IMR-90 (cell line): ENCODE results near the gene NSD2. TPM values are rescaled to one million over a fixed set of nuclear protein-coding genes. Genes with fewer than 3 reads are reported as not detected.
A peak's percentile ranks its signal among the peaks of the same experiment; 100 is the strongest.

Experiments
- ATAC-seq: fragments of 200-7000 bp; cut with Tn5 transposase; 2 replicates; pipeline ENCODE4 v1.9.1; 2020; ENCODE audit warnings: low read depth, mild to moderate bottlenecking, moderate library complexity
- BruUV-seq: library from RNA; stranded (reverse); fragments of 400-500 nt; replicated peaks from 2 replicates; lab custom pipeline; 2021; lab: Mats Ljungman, UMichigan
- CTCF ChIA-PET: fragments of 300-600 bp; formaldehyde crosslinking; extraction: SDS; loops from one replicate; lab custom pipeline; 2021; ENCODE audit warnings: antibody characterized with exemption; lab: Yijun Ruan, JAX
- POLR2A ChIA-PET: fragments of 300-600 bp; sonication (Branson Sonifier 250); formaldehyde crosslinking; loops from one replicate; lab custom pipeline; 2022; ENCODE audit warnings: antibody characterized with exemption; ENCODE audit not compliant: unreplicated experiment; lab: Charles Lee
- DNase-seq: peaks from one replicate; pipeline ENCODE4 v3.0.0; 2013
- H2AFZ ChIP-seq: replicated peaks from 2 replicates; pipeline ENCODE3; 2013; ENCODE audit warnings: low read length, mild to moderate bottlenecking; ENCODE audit not compliant: poor library complexity
- H2AK5ac ChIP-seq: 2 replicates; pipeline ENCODE4 v1.6.1; 2013; ENCODE audit warnings: low read depth, low read length, inconsistent platforms
- H2AK9ac ChIP-seq: replicated peaks from 2 replicates; pipeline ENCODE3; 2013; ENCODE audit warnings: mild to moderate bottlenecking, low read depth, low read length, moderate library complexity; ENCODE audit not compliant: poor library complexity
- H2BK120ac ChIP-seq: 2 replicates; pipeline ENCODE4 v1.6.1; 2013; ENCODE audit warnings: low read depth, low read length, inconsistent platforms
- H2BK15ac ChIP-seq: 3 replicates; pipeline ENCODE4 v1.6.1; 2013; ENCODE audit warnings: low read depth, low read length, inconsistent platforms
- H2BK20ac ChIP-seq: 2 replicates; pipeline ENCODE4 v1.6.1; 2013; ENCODE audit warnings: low read depth, mild to moderate bottlenecking, inconsistent platforms, low read length, moderate library complexity
- H2BK5ac ChIP-seq: 2 replicates; pipeline ENCODE4 v1.6.1; 2013; ENCODE audit warnings: mild to moderate bottlenecking, low read depth, low read length, inconsistent platforms; ENCODE audit not compliant: poor library complexity, severe bottlenecking
- H3K14ac ChIP-seq: replicated peaks from 2 replicates; pipeline ENCODE4 v1.6.1; 2013; ENCODE audit warnings: low read depth, low read length, inconsistent platforms
- H3K18ac ChIP-seq: 2 replicates; pipeline ENCODE4 v1.6.1; 2013; ENCODE audit warnings: low read depth, low read length, control low read depth
- H3K23ac ChIP-seq: 2 replicates; pipeline ENCODE4 v1.6.1; 2013; ENCODE audit warnings: low read depth, low read length, inconsistent platforms
- H3K27ac ChIP-seq: 2 replicates; pipeline ENCODE4 v1.5.1; 2013; ENCODE audit warnings: mild to moderate bottlenecking, control low read depth, low read length; ENCODE audit not compliant: insufficient read depth
- H3K27me3 ChIP-seq: 2 replicates; pipeline ENCODE4 v1.6.1; 2013; ENCODE audit warnings: low read length; ENCODE audit not compliant: control insufficient read depth, insufficient read depth
- H3K36me3 ChIP-seq: 2 replicates; pipeline ENCODE4 v1.6.1; 2013; ENCODE audit warnings: low read length, mixed read lengths; ENCODE audit not compliant: control insufficient read depth, insufficient read depth
- H3K4ac ChIP-seq: 2 replicates; pipeline ENCODE4 v1.6.1; 2013; ENCODE audit warnings: low read depth, low read length, inconsistent platforms
- H3K4me1 ChIP-seq: 2 replicates; pipeline ENCODE4 v1.6.1; 2013; ENCODE audit warnings: low read length, mixed read lengths; ENCODE audit not compliant: control insufficient read depth, insufficient read depth
- H3K4me2 ChIP-seq: 2 replicates; pipeline ENCODE4 v1.6.1; 2013; ENCODE audit warnings: low read depth, mild to moderate bottlenecking, control low read depth, low read length, moderate library complexity
- H3K4me3 ChIP-seq: 2 replicates; pipeline ENCODE4 v1.5.1; 2013; ENCODE audit warnings: low read depth, mild to moderate bottlenecking, control low read depth, low read length, moderate library complexity; ENCODE audit not compliant: insufficient read depth
- H3K56ac ChIP-seq: 2 replicates; pipeline ENCODE4 v1.6.1; 2013; ENCODE audit warnings: low read length, inconsistent platforms; ENCODE audit not compliant: insufficient read depth; ENCODE audit errors: extremely low read depth
- H3K79me1 ChIP-seq, 2 experiments: 2 replicates each; pipeline ENCODE4 v1.6.1; 2013; ENCODE audit warnings: low read length in 2 of 2, inconsistent platforms in 1 of 2, low read depth in 1 of 2
- H3K9ac ChIP-seq: 2 replicates; pipeline ENCODE4 v1.6.1; 2013; ENCODE audit warnings: low read depth, low read length, control low read depth
- H3K9me1 ChIP-seq: 2 replicates; pipeline ENCODE4 v1.6.1; 2013; ENCODE audit warnings: low read length, inconsistent platforms; ENCODE audit not compliant: insufficient read depth
- H3K9me3 ChIP-seq: 2 replicates; pipeline ENCODE4 v1.6.1; 2013; ENCODE audit warnings: low read length; ENCODE audit not compliant: control insufficient read depth, insufficient read depth
- H4K20me1 ChIP-seq: 2 replicates; pipeline ENCODE4 v1.6.1; 2013; ENCODE audit warnings: low read length, inconsistent platforms; ENCODE audit not compliant: insufficient read depth
- H4K5ac ChIP-seq: 2 replicates; pipeline ENCODE4 v1.6.1; 2013; ENCODE audit warnings: mild to moderate bottlenecking, low read depth, low read length, control low read depth
- H4K8ac ChIP-seq, 2 experiments: 2 replicates each; pipeline ENCODE4 v1.6.1; 2013; ENCODE audit warnings: low read depth in 2 of 2, low read length in 2 of 2, control low read depth in 1 of 2, inconsistent platforms in 1 of 2
- H4K91ac ChIP-seq: 2 replicates; pipeline ENCODE4 v1.6.1; 2013; ENCODE audit warnings: low read depth, low read length, inconsistent platforms; ENCODE audit not compliant: insufficient read depth
- BHLHE40 ChIP-seq: fragments of 150-350 bp; IDR thresholded peaks from 2 replicates; pipeline ENCODE4 v1.6.1; 2016; ENCODE audit warnings: mild to moderate bottlenecking, low read depth, low read length
- CEBPB ChIP-seq: IDR thresholded peaks from 2 replicates; pipeline ENCODE4 v1.6.1; 2012; ENCODE audit warnings: low read depth, low read length, improper control_type of control experiment
- ELK1 ChIP-seq: fragments of 150-350 bp; IDR thresholded peaks from 2 replicates; pipeline ENCODE4 v1.6.1; 2016; ENCODE audit warnings: low read depth, mild to moderate bottlenecking, low read length, moderate library complexity, borderline replicate concordance
- MAFK ChIP-seq: IDR thresholded peaks from 2 replicates; pipeline ENCODE4 v1.6.1; 2012; ENCODE audit warnings: low read depth, low read length, improper control_type of control experiment
- POLR2A ChIP-seq: IDR thresholded peaks from 2 replicates; pipeline ENCODE4 v1.6.1; 2012; ENCODE audit warnings: mild to moderate bottlenecking, low read depth, low read length
- RCOR1 ChIP-seq: IDR thresholded peaks from 2 replicates; pipeline ENCODE4 v1.6.1; 2012; ENCODE audit warnings: mild to moderate bottlenecking, low read length, improper control_type of control experiment; ENCODE audit not compliant: insufficient replicate concordance
- RFX5 ChIP-seq: IDR thresholded peaks from 2 replicates; pipeline ENCODE4 v1.8.0; 2012; ENCODE audit warnings: low read depth, mild to moderate bottlenecking, low read length, moderate library complexity
- USF2 ChIP-seq: fragments of 150-350 bp; IDR thresholded peaks from 2 replicates; pipeline ENCODE4 v1.6.1; 2017; ENCODE audit warnings: mild to moderate bottlenecking, antibody characterized with exemption, low read length, low read depth
- WGBS, 2 experiments: methylation state at CpG; one replicate each; pipeline versions ENCODE4 v1.1.5 to v1.1.7; 2013; ENCODE audit warnings: missing lambda C conversion rate in 2 of 2; ENCODE audit not compliant: insufficient read length in 1 of 2; ENCODE audit errors: extremely low coverage in 2 of 2; 5-methylcytosine and 5-hydroxymethylcytosine counted together
- dilution Hi-C: fragments of 300-500 bp; cut with HindIII; formaldehyde crosslinking; loops from one replicate; pipeline ENCODE4 v1.14.3; 2018; ENCODE audit warnings: low sequenced_read_pairs; ENCODE audit not compliant: unreplicated experiment
- in situ Hi-C: fragments of 300-500 bp; cut with MboI; formaldehyde crosslinking; loops from 3 replicates; pipeline ENCODE4 v1.14.3; 2019; ENCODE audit warnings: low sequenced_read_pairs, inconsistent platforms, mixed read lengths
- intact Hi-C: fragments of 100-400 bp; cut with micrococcal nuclease; formaldehyde crosslinking; loops from 2 replicates; pipeline ENCODE4 v1.10.0; 2022
- polyA plus RNA-seq, 3 experiments: library from polyadenylated mRNA; depleted of rRNA; stranded (reverse); fragments of >200 nt; gene quantifications; 2 replicates each; pipeline ENCODE4 v1.2.3, GENCODE V29; 2012; ENCODE audit warnings: low replicate concordance in 1 of 3
- total RNA-seq: library from RNA; depleted of rRNA; stranded (reverse); fragments of >200 nt; gene quantifications from 2 replicates; pipeline ENCODE4 v1.2.3, GENCODE V29; 2012

NSD2 gene
- total and polyA plus RNA-seq, 2 of the 4 experiments (the other 2 are of a cell fraction): 35.9 to 68.1 TPM

GRCh38 chr4:1981251-1982058 lies 110.3 kb downstream of the NSD2 start:
- no peak for ATAC-seq
- no peak overlapping the region for H3K9ac ChIP-seq
- H3K79me1 ChIP-seq: peaks cover under 1 to 16% of the 10 kb centered on the region in 2 experiments; a peak in 2 of 4 replicates
- H4K20me1 ChIP-seq: peaks cover 8% of the 10 kb centered on the region
- no peak overlapping the region for H3K4ac ChIP-seq
- H3K4me3 ChIP-seq: no peak overlapping the region
- H4K5ac ChIP-seq: no peak overlapping the region
- ChIA-PET POLR2A (no interaction called here), CTCF (no interaction called here)
- no TSS peak for BruUV-seq
- no peak overlapping the region for H4K91ac ChIP-seq
- H2AFZ ChIP-seq: no peak overlapping the region
- no peak overlapping the region for H3K56ac ChIP-seq
- in situ Hi-C loops (no loop called here), dilution Hi-C loops (no loop called here), intact Hi-C loops (no loop called here)
- H3K23ac ChIP-seq: no peak overlapping the region
- no peak overlapping the region for H2BK15ac ChIP-seq
- H3K9me1 ChIP-seq: no peaks in the 10 kb centered on the region; the same call in 1 of the 2 replicates
- H3K4me1 ChIP-seq: no peaks in the 10 kb centered on the region
- no peaks in the 10 kb centered on the region for H3K27me3 ChIP-seq
- H2AK5ac ChIP-seq: no peak overlapping the region; the same call in 1 of the 2 replicates
- no peak overlapping the region for H3K4me2 ChIP-seq
- no peak for TF ChIP-seq BHLHE40
- TF ChIP-seq MAFK: no peak
- TF ChIP-seq RFX5: no peak
- no peak for TF ChIP-seq CEBPB
- no peak for TF ChIP-seq RCOR1
- no peak for TF ChIP-seq POLR2A
- TF ChIP-seq USF2: no peak
- TF ChIP-seq ELK1: no peak
- DNase-seq: peak; percentile 11
- H2BK20ac ChIP-seq: no peak overlapping the region
- no peak overlapping the region for H3K14ac ChIP-seq
- H3K18ac ChIP-seq: no peak overlapping the region
- no peak overlapping the region for H3K27ac ChIP-seq
- peaks cover 78% of the 10 kb centered on the region for H3K36me3 ChIP-seq
- H3K9me3 ChIP-seq: no peaks in the 10 kb centered on the region
- H2BK5ac ChIP-seq: no peak overlapping the region
- 94% methylated on average over 6 of the region's 22 CpGs; no CpG with 5 or more reads in 1 of the 2 experiments for WGBS, 2 experiments
- H2BK120ac ChIP-seq: no peak overlapping the region
- H4K8ac ChIP-seq: no peak overlapping the region
- H2AK9ac ChIP-seq: peak overlapping the region; percentile 85
